Measurements from ENCODE around the gene AGER. TPM values are rescaled to one million over a fixed set of nuclear protein-coding genes. Genes with fewer than 3 reads are reported as not detected.

Gene AGER
- polyA plus RNA-seq (2012; ENCODE audit: insufficient read depth, insufficient read length, low read depth) = 8.7 TPM

DNA sequence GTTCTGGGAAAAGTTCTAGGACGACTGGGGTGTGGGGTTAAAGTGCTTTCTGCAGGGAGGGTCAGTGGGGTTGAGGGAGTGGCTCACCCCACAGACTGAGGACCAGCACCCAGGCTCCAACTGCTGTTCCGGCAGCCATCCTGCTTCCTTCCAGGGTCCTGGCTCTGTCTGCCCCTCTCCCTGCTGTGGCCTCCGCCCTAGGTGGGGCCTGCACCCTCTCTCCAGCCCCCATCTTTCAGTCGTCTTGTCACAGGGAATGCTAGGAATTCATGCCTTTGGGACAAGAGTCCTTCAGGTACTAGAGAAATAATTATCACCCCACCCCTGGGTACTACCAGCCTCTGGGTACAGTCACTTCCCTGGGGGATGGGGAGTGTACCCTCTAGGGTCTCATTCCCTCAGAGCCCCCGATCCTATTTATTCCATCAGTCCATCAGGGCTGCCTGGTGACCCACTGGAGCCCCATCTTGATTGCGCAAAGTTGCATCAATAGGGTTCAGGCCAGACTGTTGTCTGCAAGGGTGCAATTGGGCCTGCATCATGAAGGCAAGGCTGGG lies at the start of gene AGER:
Gene AGER, minus strand, starts transcription at position 170 of the 557 bp plus-strand sequence. Its CDS starts 31 bp downstream, at position 139.
- H3K4me1 ChIP-seq = no peaks in the 10 kb centered on the region; the same call in 1 of the 2 replicates
- no peaks in the 10 kb centered on the region for H3K27me3 ChIP-seq
- no peak for TF ChIP-seq CTCF (IDR thresholded peaks at IDR 0.05; ENCODE audit: low read depth, low read length)
- H3K9me3 ChIP-seq = no peaks in the 10 kb centered on the region
- H3K36me3 ChIP-seq = peaks cover 14% of the 10 kb centered on the region
- H3K4me3 ChIP-seq (ENCODE audit: low read depth, low read length) = no peak within 1 kb of the TSS
- DNase-seq = no peak

DNA sequence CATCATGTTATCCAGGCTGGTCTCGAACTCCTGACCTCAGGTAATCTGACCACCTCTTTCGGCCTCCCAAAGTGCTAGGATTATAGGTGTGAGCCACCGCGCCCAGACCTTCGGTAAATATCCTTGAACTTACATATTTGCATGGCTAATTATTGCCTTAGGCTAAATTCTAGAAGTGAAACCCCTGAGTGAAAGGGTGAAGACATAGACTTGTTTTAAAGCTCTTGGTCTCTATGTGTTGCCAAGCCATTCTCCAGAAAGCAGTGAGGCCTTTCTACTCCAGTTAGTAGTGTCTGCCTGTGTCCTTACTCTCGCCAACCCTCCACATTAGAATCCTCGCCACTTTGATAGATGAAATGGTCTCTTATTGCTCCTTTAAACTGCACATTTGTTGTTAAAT lies 42.4 kb upstream of the AGER start:
- TF ChIP-seq CTCF (IDR thresholded peaks at IDR 0.05; ENCODE audit: low read depth, low read length) = no peak
- no peaks in the 10 kb centered on the region for H3K4me1 ChIP-seq
- H3K9me3 ChIP-seq = no peaks in the 10 kb centered on the region
- no peaks in the 10 kb centered on the region for H3K36me3 ChIP-seq
- no peak overlapping the region for H3K4me3 ChIP-seq (ENCODE audit: low read depth, low read length)
- DNase-seq = no peak
- H3K27me3 ChIP-seq = peaks cover 16% of the 10 kb centered on the region; the same call in 1 of the 2 replicates

DNA sequence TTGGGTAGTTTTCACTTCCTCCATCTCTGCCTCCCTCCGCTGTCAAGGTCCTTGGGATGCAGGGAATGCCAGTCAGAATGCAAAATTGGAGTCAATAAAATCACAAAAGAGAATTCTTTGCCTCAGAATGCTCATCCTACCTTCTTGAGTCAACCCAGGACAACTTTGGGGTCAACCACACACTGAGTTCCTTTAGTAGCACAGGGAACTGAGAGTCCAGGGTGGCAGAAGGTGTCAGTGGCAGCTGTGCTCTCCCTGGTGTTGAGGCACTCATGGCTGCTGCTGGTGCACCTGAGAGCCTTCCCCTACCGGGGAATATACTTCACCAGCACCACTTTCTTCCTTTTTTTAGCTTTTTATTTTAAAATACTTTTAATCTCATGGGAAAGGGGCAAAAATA lies 40.6 kb upstream of the AGER start:
- no peak for TF ChIP-seq CTCF (IDR thresholded peaks at IDR 0.05; ENCODE audit: low read depth, low read length)
- H3K27me3 ChIP-seq = peaks cover 18% of the 10 kb centered on the region
- no peak for DNase-seq
- no peaks in the 10 kb centered on the region for H3K36me3 ChIP-seq
- H3K9me3 ChIP-seq = no peaks in the 10 kb centered on the region
- H3K4me3 ChIP-seq (ENCODE audit: low read depth, low read length) = no peak overlapping the region
- no peaks in the 10 kb centered on the region for H3K4me1 ChIP-seq

GRCh38 chr6:32223258-32224235 lies 39.5 kb upstream of the AGER start, which contains the start of gene NOTCH4:
Gene NOTCH4, minus strand, starts transcription at chr6:32224067. Its CDS starts 139 bp downstream, at chr6:32223928.
- H3K4me3 ChIP-seq (ENCODE audit: low read depth, low read length) = no peak within 1 kb of the TSS
- H3K36me3 ChIP-seq = no peaks in the 10 kb centered on the region
- H3K9me3 ChIP-seq = no peaks in the 10 kb centered on the region
- H3K4me1 ChIP-seq = no peaks in the 10 kb centered on the region
- peaks cover 28% of the 10 kb centered on the region for H3K27me3 ChIP-seq
- DNase-seq = no peak
- no peak for TF ChIP-seq CTCF (IDR thresholded peaks at IDR 0.05; ENCODE audit: low read depth, low read length)

DNA sequence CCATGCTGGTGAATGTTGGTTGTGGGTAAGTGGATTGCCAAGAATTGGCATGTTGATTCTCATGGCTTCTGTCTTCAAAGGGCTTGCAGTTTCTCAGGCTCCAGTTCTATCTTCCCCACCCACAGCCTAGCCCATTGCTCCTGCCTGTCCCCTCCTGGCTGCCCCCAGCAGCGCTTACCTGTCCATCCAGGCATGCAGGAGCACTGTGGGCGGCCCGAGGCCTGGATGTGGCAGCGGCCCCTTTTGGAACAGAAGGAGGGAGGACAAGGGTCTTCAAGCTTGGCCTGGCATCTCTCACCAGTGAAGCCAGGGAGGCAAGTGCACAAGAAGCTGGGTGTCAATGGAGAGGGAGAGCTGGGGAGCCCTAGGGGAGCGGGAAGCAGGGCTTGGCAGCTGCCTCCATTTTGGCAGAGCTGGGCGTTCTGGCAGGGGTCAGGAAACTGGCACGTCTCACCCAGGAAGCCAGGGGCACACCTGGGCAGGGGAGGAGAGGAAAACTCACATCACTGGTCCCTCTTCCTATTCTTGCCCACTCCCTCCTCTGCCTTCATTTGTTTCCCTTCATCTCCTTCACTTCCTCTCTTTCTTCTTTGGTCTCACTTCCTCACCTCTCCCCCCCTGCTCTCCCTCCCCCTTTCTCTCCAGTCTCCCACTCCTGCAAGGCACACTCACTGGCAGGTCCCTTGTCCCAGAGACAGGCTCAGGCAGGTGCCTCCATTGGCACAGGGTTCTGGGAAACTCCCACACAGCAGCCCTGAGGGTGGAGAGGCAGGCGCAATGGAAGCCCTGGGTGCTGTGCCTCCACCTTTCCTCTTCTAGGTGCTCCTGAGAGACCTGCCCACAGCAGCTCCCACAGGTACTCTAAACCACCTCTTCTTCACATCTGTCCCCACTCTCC lies 38.5 kb upstream of the AGER start:
- Histone ChIP-seq H3K27me3 (peaks cover 28% of the 10 kb centered on the region), H3K36me3 (no peaks in the 10 kb centered on the region), H3K4me1 (no peaks in the 10 kb centered on the region), H3K4me3 (ENCODE audit: low read depth, low read length) (no peak overlapping the region), H3K9me3 (no peaks in the 10 kb centered on the region)
- no peak for TF ChIP-seq CTCF (IDR thresholded peaks at IDR 0.05; ENCODE audit: low read depth, low read length)
- no peak for DNase-seq
